Measurements from ENCODE around the gene LNPEP.

Gene LNPEP

DNA sequence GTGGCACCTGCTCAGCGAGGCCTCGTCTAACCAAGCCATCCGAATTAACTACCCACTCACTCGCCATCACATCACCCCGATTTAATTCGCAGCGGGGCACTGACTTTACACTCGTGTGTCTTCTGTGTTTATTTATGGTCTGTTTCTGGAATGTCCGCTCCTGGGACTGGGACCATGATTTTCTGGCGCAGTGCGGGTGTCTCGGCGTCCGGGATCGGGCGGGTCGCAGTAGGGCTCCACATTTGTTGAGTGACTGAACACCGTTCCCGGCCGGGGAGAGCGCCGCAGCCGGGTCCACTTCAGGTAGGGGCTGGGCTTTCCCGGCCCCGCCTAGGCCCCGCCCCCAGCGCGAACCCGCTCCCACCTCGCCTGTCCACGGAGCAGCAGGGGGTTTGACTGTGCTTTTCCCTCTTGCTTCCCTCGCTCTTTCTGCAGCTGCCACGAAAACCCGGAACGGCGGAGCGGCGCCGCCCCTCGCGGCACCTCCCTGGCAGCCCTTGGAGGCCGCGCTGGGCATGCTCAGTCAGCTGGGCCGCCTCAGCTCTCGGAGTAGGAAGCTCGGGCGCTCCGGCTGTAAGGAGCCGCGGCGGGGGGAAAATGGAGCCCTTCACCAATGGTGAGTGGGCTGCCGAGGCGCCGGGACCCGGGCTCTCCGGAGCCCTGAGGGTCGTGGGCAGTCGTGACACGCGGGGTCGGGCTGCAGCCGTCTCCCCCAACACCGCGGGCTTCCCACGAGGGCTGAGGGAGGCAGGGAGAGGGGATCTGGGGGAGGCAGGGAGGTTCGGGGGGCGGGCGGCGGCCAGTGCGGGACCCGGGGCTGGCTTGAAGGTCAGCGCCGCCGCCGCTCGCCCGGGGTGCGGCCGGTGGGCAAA, at the start of gene LNPEP:
Gene LNPEP (plus strand): TSS at position 522 of the 872 bp plus-strand sequence. CDS start 76 bp downstream, at position 598.
- peak; percentile 95 to 96 for DNase-seq

DNA sequence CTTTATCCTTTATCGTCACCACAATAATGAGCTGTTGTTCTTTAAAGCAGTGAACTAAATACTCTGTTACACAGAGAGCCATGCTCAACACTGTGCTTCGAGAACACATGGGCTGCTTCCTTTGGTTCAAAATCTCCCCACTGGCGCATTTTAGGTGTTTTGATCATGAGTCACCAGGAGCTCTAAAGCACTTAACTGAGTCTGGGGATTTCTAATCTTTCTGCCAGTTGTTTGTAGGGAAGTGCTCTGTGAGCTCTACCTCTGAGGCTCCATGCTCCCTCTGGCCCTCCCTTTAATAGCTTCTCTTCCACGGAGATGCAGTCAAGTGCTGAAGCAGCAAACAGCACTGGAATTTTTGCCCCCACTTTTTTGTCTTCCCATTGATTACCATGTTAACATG, 42.5 kb upstream of the LNPEP start:
- DNase-seq: no peak

DNA sequence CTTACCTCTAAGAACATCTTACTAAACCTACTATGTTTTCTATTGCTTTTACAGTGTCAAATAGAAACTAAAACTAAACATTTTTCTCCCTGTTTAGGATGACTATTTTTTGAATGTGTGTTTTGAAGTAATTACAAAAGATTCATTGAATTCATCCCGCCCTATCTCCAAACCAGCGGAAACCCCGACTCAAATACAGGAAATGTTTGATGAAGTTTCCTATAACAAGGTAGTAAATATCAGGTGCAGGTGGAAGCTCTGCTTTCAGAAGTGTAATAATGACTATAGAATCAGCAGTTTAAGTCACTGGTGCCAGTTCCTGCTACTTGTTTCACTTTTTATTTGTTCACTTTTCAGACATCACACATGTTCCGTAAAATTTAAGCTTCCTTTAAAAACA, 39.6 kb upstream of the LNPEP start:
- DNase-seq: peak in 1 of 2 experiments; percentile 39

DNA sequence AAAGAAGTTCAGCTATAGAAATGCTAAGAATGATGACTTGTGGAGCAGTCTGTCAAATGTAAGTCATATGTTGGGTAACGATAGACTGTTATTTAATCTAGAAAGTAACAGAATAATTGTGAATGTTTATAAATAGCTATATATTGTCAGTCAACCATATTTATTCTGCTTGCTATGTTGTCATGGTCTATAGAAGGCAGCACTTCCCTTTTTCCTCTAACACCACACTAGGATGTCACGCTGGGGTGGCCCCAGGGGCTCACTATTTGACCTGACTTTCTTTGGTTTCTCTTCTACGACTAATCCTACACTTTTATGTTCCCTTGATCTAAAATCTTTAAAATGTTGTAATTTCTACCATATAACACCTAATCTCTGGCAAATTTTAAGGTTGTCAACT, 39.1 kb upstream of the LNPEP start:
- no peak for DNase-seq

DNA sequence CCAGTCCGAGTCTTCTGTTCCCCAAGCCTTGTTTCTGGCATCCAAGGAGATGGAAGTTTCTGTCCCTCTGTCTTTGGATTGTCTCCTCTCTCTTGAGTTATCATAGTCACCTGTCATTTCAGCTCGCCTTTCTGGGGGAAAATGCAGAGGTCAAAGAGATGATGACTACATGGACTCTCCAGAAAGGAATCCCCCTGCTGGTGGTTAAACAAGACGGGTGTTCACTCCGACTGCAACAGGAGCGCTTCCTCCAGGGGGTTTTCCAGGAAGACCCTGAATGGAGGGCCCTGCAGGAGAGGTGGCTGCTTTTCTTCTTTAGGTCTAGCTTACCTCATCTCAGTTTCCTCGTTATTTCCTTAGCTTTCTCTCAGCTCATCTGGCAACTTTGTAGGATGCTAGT, 34.5 kb upstream of the LNPEP start:
- DNase-seq: no peak

DNA sequence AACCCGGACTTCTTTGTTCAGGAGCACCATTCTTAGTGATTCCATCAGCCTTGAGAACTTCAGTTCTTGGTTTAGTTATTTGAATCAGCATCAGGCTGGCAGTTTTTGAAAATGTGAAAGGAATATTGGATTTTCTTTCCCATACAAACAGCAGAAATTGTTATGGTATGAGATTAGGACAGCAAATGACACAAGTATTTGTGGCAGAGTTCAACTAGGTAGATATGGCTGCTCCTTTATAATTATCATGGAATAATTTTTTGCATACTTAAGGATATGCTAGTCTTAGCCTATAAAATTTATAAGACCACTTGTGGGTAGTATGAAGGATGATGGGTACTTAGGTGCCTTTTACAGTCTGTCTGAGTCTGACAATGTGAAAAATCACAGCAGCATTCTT, 34.0 kb upstream of the LNPEP start:
- DNase-seq: no peak

DNA sequence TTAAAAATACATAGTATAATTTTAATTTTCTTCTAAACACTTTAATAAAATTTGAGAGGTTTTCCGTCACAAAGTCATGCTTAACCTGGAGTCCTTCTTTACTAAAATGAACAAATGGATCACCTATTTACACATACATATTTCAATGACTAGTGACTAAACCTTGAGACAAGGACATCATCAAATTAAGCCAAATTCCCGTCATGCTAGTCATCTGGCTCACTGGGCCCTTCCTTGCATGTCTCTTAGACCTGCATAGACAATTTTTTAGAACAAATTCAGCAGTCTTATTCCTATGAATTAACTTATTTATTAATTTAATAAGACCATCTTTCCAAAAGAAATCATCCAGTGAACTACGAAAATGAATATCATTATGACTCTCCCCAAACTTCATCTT, 33.0 kb upstream of the LNPEP start:
- no peak for DNase-seq

DNA sequence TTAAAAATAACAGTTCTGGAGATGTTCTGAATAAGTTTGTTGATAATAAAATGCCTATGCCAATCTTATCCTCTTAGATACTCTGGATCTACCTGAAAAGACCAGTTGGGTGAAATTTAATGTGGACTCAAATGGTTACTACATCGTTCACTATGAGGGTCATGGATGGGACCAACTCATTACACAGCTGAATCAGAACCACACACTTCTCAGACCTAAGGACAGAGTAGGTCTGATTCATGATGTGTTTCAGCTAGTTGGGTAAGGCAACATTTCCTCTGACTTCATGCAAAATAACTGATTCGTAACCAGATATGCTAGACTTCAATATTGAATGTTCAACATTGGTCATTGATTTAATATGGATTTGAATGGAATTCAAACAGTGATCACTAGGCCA, 32.6 kb upstream of the LNPEP start:
- no peak for DNase-seq

DNA sequence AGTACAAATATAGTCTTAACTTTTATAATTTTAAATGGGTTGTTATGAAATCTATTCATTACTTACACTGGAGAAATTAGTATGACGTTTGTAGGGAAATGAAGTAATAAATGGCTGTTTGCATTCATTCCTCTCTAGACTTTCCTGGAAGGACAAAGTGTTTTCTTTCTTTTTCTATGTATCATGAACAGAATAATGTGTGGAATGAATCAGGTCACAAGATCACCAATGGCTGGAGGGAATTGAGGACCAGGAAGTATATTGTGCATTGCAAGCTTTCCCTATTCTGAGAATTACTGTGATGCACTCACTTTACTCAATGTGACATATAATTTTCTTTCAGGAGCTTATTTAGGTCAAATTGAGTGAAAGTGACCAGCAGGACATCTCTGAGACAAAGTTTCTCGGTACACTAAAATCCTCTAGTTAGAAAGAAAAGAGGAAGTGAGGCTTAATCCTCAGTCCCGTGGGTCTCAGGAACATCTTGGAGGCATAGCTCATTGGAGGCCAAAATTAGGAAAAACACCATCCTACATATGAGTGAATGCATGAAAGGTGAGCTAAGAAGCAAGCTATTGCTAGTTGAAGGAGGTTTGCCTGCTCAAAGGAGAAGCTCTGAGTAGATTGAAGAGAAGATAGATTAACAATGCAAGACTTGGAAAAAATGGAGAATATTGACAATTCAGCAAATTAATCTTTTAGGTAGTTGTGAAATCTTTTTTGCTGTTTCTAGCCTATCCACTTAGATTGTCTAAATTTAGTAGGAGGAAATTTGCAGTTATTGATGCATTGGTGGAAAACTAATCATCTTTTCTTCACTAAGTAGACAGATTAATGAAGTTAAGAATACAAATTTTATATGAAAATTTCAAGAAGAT, 31.6 kb upstream of the LNPEP start:
- no peak for DNase-seq

DNA sequence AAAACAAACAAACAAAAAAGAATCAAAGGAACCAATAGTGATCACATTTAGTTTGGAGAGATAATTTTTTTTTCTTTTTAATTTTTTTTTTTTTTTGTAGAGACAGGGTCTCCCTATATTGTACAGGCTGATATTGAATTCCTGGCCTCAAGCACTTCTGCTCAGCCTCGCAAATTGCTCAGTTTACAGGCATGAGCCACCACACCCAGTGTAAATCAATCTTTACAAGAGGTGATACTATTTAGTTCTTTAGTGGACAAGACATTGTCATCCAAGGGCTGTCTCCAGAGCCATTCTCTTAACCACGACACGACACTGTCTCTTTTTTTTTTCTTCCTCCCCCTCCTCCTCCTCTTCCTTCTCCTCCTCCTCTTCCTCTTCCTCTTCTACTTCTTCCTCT, 30.0 kb upstream of the LNPEP start:
- no peak for DNase-seq

DNA sequence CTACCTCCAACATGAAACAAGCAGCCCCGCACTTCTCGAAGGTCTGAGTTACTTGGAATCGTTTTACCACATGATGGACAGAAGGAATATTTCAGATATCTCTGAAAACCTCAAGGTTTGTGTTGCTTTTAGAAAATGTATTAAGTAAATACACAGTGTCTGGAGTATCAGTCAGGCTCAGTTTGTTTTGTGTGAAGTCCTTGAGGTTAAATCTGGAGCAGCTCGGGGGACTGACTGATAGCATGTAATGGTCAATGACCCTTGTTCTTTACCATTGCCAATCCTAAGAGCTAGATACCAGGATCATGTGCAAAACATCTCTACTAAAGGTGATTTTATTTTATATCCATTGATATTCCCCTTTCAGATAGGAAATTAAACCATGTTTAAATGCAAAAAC, 26.9 kb upstream of the LNPEP start:
- no peak for DNase-seq

DNA sequence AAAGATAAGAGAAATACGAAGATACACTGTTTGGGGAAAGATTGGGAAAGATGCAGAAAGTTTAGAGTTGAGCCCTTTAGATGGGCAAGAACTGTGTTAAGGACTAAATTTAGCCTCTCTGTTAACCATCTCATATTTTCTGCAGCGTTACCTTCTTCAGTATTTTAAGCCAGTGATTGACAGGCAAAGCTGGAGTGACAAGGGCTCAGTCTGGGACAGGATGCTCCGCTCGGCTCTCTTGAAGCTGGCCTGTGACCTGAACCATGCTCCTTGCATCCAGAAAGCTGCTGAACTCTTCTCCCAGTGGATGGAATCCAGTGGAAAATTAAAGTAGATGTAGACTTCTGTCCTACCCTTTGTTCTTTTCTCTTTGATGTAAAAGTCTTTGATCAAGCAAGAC, 26.4 kb upstream of the LNPEP start:
- DNase-seq: no peak

DNA sequence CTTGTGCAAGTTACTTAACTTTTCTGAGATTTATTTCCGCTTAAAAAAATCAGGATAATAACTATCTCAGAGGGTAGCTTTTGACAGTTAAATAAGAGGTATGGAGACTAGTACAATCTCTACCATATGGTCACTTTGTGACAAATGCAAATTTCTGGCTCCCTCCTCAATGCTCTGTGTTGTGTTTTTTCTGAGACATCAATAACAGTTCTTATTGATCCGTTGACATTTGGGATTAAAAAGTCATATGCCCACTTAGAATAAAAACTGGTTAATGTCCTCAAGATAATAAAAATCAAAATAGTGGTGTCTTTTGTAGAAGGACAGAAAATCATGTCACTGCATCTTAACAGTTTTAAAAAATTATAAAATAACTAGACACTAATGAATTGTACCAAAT, 24.7 kb upstream of the LNPEP start:
- DNase-seq: no peak

DNA sequence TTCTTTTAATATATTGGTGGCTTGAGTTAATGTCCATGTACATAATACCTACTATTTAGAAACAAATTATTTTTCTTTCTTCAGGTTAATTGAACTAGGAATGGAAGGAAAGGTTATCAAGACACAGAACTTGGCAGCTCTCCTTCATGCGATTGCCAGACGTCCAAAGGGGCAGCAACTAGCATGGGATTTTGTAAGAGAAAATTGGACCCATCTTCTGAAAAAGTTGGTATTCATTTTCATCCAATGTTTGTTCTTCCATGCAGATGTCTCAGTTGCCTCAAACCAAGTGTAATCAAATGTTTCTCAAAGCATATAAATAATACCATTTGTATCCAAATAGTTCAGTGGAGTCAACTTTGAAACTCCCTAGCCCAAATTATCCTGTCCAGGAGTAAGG, 22.6 kb upstream of the LNPEP start:
- DNase-seq: no peak

DNA sequence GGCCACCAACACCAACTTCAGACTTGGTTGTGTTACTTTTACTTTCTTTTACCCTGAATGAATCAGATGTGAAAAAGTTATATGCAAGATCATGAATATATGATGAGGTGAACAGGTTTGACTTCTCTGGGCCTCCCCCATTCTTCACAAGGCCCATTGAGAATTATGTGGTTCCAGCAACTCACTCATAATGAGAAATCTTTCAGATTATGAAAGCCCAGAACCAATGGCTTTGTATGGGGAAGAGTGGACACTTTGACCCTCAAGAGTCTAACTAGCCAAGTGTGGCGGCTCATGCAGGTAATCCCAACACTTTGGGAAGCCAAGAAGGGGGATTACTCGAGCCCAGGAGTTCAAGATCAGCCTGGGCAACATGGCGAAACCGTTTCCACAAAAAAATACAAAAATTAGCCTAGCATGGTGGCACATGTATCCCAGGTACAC, 16.1 kb upstream of the LNPEP start:
- DNase-seq: peak in 1 of 2 experiments; percentile 6

DNA sequence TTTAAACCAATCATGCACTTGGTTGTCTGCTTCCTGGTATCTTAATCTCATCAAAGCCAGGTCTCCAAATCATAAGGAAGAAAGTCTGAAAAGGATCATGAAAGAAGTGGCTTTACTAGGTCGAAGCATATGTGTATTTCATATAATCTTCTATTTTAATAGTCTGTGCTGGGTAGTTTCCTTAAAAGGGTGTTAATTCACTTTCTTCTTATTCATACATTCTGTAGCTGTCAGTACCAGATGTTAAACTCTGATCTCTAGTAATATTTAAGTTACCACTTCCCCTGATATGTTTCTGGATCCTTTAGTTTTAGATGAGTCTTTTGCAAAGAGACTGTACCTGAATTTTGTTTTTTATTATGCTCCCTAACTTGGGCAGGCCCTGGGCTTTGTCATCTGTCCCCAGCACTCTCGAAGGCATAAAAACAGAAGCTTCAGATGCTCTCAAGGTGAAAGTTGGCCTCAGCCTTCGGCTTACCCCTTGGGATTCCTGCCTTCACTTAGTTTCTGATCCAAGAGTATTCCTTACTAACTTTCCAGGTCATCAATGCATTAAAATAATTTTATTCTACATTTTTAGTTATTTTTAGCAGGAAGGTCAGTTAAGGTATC, 15.0 kb upstream of the LNPEP start:
- DNase-seq: no peak

DNA sequence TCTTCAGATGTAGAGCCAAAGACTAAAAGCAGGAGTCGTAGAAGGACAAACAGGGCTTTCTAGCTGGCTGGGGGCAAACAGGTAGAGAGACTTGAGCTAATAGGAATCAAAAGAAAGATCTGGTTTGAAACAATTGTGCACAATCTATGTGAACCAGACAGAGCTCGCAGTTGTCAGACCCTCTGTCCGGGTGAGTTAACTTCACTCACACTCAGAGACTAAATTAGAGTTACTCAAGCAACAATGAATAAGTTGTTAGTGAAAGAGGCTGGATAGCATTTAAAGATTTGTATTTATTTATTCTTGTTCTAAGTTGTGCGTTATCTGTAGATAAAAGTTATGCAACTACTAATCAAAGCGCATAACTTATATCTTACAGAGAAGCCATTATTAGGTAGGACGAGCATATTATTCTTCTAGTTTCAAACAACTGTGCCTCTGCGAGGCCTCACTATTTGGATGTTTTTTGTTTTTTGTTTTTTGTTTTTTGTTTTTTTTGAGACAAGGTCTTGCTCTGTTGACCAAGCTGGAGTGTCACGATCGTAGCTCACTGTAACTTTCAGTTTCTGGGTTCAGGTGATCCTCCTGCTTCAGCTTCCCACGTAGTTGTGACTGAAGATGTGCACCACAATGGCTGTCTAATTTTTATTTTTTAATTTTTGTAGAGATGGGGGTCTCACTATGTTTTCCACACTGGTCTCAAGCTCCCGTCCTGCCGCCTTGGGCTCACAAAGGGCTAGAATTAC, 13.2 kb upstream of the LNPEP start:
- no peak for DNase-seq

DNA sequence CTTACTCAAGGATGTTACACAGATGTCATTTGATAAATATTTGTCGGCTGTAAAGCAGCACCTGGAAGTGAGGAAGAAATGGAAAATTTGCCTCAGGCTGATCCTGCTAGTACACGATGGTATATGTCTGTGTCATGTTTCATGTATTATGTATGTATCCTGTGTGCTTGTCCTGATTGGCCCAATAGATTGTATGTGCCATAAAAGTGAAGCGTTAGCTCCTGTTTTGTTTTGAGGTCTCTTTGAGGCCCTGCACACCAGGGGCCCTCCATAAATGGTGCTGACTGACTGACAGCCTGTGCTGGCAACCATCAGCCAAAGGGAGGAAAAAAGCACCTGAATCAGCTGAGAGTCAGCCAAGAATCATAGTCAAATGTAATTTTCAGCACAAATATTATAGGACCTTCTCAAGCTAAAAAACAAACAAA, 11.8 kb upstream of the LNPEP start:
- no peak for DNase-seq

DNA sequence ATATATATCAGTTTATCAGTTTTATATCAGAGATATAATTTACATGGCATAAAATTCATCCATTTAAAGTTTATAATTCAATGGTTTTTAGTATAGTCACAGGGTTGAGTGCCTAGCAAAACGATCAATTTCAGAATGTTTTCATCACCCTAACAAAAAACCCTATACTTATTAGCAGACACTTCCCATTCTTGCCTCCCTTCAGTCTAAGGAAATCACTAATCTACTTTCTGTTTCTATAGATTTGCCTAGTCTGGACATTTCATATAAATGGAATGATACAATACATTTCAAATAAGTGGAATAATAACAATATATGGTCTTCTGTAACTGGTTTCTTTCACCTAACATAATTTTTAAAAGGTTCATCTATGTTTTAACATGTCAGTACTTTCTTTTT, 9.6 kb upstream of the LNPEP start:
- no peak for DNase-seq

DNA sequence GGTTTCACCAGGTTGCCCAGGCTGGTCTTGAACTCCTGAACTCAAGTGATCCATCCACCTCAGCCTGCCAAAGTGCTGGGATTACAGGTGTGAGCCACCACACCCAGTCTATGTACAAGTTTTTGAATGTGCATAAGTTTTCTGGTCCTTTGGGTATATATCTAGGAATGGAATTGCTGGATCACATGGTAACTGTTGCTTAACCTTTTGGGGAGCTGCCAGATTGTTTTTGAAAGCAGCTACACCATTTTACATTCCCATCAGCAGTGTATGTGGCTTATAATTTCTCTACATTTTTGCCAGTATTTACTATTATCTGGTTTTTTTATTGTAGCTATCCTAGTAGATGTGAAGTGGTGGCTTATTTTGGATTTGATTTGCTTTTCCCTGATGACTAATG, 8.9 kb upstream of the LNPEP start:
- DNase-seq: no peak

DNA sequence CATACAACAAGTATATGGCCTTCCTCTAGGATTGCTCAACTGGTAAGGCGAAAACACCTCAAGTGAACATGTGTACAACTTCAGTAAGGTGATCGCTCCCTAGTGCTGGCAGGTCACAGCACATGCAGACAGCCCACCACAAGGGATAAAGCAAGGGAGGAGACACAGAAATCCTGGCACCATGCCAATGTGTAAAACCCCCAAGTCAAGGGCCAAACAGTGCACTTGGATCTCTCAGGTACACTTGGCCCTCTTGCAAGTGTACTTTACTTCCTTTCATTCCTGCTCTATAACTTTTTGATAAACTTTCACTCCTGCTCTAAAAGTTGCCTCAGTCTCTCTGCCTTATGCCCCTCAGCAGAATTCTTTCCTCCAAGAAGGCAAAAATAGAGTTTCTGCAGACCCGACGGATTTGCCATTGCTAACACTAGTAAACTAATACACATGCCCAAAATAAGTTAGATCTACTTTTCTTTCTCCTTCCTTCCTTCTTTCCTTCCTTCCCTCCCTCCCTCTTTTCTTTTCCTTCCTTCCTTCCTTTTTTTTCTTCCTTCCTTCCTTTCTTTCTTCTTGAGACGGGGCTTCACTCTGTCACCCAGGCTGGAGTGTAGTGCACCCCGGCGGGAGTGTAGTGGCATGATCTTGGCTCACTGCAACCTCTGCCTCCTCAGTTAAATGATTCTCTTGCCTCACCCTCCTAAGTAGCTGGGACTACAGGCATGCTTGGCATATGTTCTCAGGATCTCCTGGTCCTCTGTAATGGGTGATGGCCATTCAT, 6.8 kb upstream of the LNPEP start:
- no peak for DNase-seq

DNA sequence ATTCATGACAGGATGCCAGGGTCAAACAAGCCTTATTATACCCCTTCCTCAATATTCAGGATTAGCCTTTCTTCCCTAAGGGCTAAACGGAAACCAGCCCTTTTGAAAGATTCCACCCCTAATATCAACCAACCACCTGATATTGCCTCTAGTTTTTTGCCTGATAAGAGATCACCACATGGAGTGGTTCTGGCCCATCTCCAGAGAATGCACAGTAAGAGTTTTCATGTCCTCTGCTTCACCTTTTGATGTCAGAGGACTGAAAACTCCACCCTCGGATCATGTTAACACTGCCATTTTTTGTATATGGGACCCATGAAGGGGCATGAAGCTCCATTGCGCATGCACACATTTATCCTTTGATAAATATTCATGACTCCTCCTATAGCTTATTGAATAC, 5.8 kb upstream of the LNPEP start:
- no peak for DNase-seq
